Mammary microvascular endothelial cell (primary cell): ENCODE data around the gene TRAFD1. TPM values are rescaled to one million over a fixed set of nuclear protein-coding genes. Genes with fewer than 3 reads are reported as not detected.

ENCODE experiments used
- total RNA-seq: library from RNA; depleted of rRNA; stranded (reverse); fragments of >200 nt; gene quantifications from 2 replicates; pipeline ENCODE4 v1.2.3, GENCODE V29; 2015

The TRAFD1 gene
- total RNA-seq, result 24.6 and 28.4 TPM in 2 replicates

GRCh38 chr12:112125250-112125999, at the start of gene TRAFD1:
Gene TRAFD1 (plus strand): TSS chr12:112125560. CDS start chr12:112130523, 4,963 bp downstream.

GRCh38 chr12:112108202-112109079, 16.9 kb upstream of the TRAFD1 start, which contains the start of gene NAA25:
Gene NAA25 (minus strand): TSS chr12:112108783. CDS start chr12:112108773, 10 bp downstream.

Other genes starting within 250 kb of the TRAFD1 start
- 0.74 and 1.1 TPM in 2 replicates for gene TMEM116, start 112.4 kb upstream of the TRAFD1 start, total RNA-seq
- 60.5 and 69.8 TPM in 2 replicates for gene ERP29, start 112.1 kb upstream of the TRAFD1 start, total RNA-seq
- 12.0 and 14.9 TPM in 2 replicates for gene NAA25, start 16.8 kb upstream of the TRAFD1 start, total RNA-seq